ENCODE results near the gene SYCP2.

DNA sequence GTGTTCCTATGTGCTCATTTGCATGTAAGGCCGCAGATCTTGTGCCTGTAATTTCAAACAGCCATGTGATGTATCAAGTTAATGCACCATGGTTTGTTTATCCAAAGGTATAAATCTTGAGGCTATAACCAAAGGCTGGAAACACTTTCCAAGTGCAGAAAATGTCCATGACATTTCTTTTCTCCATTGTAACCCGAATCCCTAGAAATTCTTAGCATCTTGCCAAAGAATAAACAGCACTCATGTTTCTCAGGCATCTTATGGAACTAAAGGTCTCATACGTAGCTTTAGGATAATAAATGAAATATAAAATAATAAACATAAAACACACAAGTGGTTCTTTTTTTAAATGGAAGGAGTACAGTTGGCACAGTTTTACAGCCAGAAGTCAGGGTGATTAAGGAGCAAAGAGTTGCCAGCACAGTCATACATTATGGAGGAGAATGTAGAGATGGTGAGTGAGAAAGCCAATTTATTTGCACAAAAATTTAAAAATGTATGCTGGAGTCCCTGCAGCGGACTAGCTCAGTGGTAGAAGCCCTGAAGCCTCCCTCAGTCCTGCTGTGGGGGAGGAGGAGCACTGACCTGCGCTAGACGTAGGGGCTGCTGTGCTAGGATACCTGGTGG, 42.8 kb upstream of the SYCP2 start:
- TF ChIP-seq ZNF274 (IDR thresholded peaks at IDR 0.05; ENCODE audit: low read depth, low read length) (no peak), YY1 (IDR thresholded peaks at IDR 0.05; ENCODE audit: insufficient read depth, insufficient read length) (no peak)
